ENCODE measurements around the gene MVB12B.

Gene MVB12B

DNA sequence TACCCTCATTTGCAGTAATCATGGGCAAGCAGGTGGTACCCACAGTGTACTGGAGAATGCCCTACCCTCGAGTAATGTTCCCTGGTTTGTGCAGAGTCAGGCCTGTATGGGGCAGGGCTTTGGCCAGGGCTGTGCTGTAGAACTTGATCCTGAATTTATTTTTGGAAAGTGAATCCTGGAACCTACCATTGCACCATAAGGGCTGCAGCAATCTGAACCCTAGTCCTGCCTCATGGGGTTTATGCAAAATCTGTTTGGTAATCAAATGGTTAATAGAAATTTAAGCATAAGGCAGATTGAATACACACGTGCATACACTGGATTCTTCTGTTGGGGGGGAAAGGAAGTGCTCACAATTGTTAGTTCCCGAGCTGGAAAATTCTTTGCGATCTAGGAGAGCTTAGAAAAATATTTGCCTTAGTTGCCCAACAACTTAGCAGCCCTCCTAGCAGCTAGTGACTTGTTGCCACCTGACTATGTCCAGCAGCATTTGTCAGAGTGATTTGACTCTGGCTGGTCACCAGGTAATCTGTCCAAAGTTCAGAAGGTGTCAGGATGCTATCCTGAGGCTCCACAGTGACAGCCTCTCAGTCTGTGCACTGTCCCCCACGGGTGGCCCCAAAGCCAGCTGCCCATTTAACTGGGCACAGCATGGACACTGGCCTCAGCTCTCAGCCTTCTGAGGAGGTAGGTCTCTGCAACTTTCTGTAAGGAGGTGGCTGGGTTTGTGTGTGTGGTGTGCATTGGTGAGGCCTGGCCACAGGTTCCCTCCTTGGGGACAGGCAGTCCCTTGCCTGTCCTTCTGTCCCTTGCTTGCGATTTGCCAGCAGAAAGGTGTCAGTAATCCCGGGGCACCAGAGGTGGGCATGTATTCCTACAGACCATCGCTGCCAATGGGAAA lies 8.3 kb downstream of the MVB12B start:
- H3K4me2 ChIP-seq: no peak overlapping the region
- H3K4me3 ChIP-seq: no peak overlapping the region
- H3K9ac ChIP-seq: no peak overlapping the region
- H3K36me3 ChIP-seq: 0 out of 22 replicates have a peak, but pooled peaks cover 0 to 3% (median 0%) of the 10 kb centered on the region in 11 experiments
- peaks cover 0 to 56% (median 0%) of the 10 kb centered on the region in 11 experiments; a peak in 5 of 22 replicates for H4K20me1 ChIP-seq
- no peaks in the 10 kb centered on the region for H3K9me3 ChIP-seq (replicated peaks in 1 of 11)
- H3K4me1 ChIP-seq: peaks cover 28 to 41% (median 34%) of the 10 kb centered on the region in 10 experiments
- TF ChIP-seq Cebpa-rat (IDR thresholded peaks at IDR 0.05): no peak
- H3K27me3 ChIP-seq: no peaks in the 10 kb centered on the region
- H3K27ac ChIP-seq: no peak overlapping the region

DNA sequence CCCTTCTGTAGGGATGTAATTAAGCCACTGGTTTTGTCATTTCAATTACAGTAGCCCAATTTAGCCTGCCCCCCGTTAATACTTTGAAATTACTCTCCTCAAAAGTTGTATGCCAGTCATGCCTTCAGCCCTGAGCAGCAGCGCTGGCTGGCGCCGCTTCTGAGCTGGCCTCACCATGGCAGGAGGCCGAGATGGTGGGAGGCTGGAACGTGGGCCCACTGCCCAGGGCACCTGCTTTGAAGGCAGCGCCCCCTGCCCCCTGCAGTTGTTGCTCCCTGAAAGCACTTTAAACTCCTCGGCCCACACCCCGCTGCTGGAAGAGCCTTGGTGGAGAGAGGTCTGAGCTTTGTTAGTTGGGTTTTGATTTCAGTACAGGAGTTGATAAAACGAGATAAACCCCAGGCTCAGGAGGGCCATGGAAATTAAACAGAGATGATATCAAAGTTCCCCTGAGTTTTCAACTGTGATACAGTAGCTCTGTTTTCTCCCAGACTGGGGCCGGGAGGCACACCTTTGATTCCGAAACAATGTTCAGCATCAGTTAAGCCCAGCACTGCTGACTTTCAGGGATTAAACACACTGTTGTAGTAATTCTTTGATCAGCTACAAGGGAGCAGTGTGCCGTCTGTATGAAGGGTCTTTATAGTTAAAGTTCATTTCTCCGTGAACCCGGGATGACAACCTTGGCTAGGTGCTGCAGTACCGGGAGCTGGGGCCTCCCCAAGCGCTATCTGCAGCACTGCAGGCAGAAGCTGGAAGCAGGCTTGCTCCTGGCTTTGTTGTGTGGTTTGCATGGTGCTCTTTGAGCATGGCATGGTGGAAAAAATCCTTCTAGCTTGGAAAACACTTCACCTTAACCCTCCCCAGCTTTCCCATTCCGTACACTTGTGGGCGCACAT lies 9.5 kb downstream of the MVB12B start:
- TF ChIP-seq Cebpa-rat (IDR thresholded peaks at IDR 0.05): no peak
- peaks cover 23 to 36% (median 33%) of the 10 kb centered on the region in 10 experiments for H3K4me1 ChIP-seq
- peak overlapping the region in 3 of 11 experiments; percentile 20 to 75 (median 57); a peak in 5 of 22 replicates for H3K4me2 ChIP-seq
- no peak overlapping the region for H3K27ac ChIP-seq
- no peak overlapping the region for H3K4me3 ChIP-seq
- no peak overlapping the region for H3K9ac ChIP-seq
- H3K27me3 ChIP-seq: no peaks in the 10 kb centered on the region
- no peaks in the 10 kb centered on the region for H3K9me3 ChIP-seq (replicated peaks in 1 of 11)
- H4K20me1 ChIP-seq: peaks cover 0 to 46% (median 0%) of the 10 kb centered on the region in 11 experiments; a peak in 5 of 22 replicates
- H3K36me3 ChIP-seq: peaks cover 0 to 14% (median 3%) of the 10 kb centered on the region in 11 experiments; a peak in 8 of 22 replicates

- Histone ChIP-seq H3K4me1 (peaks cover 25 to 37% (median 32%) of the 10 kb centered on the region in 10 experiments), H3K27me3 (no peaks in the 10 kb centered on the region), H3K9me3 (replicated peaks in 1 of 11) (no peaks in the 10 kb centered on the region), H4K20me1 (peaks cover 0 to 43% (median 0%) of the 10 kb centered on the region in 11 experiments; a peak in 5 of 22 replicates), H3K36me3 (peaks cover 0 to 21% (median 4%) of the 10 kb centered on the region in 11 experiments; a peak in 8 of 22 replicates), H3K9ac (no peak overlapping the region), H3K4me3 (no peak overlapping the region), H3K4me2 (peak overlapping the region in 5 of 11 experiments; percentile 14 to 75 (median 26); a peak in 8 of 22 replicates), H3K27ac (no peak overlapping the region)
- no peak for TF ChIP-seq Cebpa-rat (IDR thresholded peaks at IDR 0.05)
Measured at GRCh38 chr9:126336736-126337325, 10.2 kb downstream of the MVB12B start.

DNA sequence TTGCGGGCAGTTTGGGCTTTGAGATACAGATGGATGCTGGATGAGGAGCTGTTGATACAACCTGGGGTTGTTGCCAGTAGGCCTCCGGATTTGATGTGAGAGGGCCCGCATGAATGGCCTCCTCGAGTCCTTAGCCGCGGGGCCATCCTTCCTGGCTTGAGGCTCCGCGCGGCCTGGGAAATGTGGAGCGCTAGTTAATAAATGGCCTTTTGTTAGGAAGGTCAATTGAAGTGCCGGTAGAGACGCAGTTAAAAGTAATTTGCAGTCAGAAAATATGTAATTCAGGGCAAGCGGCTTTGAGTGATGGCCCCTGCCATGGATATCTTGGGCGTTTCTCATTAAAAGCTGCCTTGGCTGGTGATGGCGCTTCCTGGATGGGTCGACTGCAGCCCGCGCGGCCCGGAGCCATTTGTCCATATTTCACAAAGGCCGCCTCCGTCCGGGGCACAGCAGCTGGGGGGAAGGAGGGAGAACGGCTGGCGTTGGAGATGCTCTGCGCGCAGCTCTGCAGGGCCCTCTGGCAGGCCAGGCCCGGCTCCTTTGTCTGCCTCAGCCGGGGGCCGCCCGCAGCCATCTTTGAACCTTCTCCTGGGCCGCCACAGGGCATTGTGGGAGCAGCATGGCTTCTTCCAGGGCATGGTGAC lies 11.2 kb downstream of the MVB12B start:
- peak overlapping the region in 1 of 11 experiments; percentile 30; a peak in 1 of 22 replicates for H3K27ac ChIP-seq
- H3K4me1 ChIP-seq: peaks cover 27 to 39% (median 33%) of the 10 kb centered on the region in 10 experiments
- H3K4me3 ChIP-seq: no peak overlapping the region
- no peak overlapping the region for H3K9ac ChIP-seq
- H3K36me3 ChIP-seq: peaks cover 0 to 29% (median 4%) of the 10 kb centered on the region in 11 experiments; a peak in 8 of 22 replicates
- TF ChIP-seq Cebpa-rat (IDR thresholded peaks at IDR 0.05): no peak
- H3K27me3 ChIP-seq: no peaks in the 10 kb centered on the region
- peak overlapping the region in 6 of 11 experiments; percentile 15 to 69 (median 62); a peak in 6 of 22 replicates for H3K4me2 ChIP-seq
- no peaks in the 10 kb centered on the region for H3K9me3 ChIP-seq (replicated peaks in 1 of 11)
- H4K20me1 ChIP-seq: peaks cover 0 to 38% (median 0%) of the 10 kb centered on the region in 11 experiments; a peak in 5 of 22 replicates

GRCh38 chr9:126338945-126339344 lies 12.3 kb downstream of the MVB12B start:
- no peak for TF ChIP-seq Cebpa-rat (IDR thresholded peaks at IDR 0.05)
- H3K27ac ChIP-seq: no peak overlapping the region
- peaks cover 0 to 34% (median 0%) of the 10 kb centered on the region in 11 experiments; a peak in 5 of 22 replicates for H4K20me1 ChIP-seq
- H3K9me3 ChIP-seq (replicated peaks in 1 of 11): no peaks in the 10 kb centered on the region
- no peaks in the 10 kb centered on the region for H3K27me3 ChIP-seq
- no peak overlapping the region for H3K4me3 ChIP-seq
- H3K36me3 ChIP-seq: peaks cover 0 to 30% (median 5%) of the 10 kb centered on the region in 11 experiments; a peak in 10 of 22 replicates
- peak overlapping the region; percentile 42 to 73 (median 64) for H3K4me2 ChIP-seq
- H3K4me1 ChIP-seq: peaks cover 27 to 39% (median 33%) of the 10 kb centered on the region in 10 experiments
- H3K9ac ChIP-seq: peak overlapping the region in 3 of 11 experiments; percentile 2 to 22 (median 18); a peak in 2 of 22 replicates

DNA sequence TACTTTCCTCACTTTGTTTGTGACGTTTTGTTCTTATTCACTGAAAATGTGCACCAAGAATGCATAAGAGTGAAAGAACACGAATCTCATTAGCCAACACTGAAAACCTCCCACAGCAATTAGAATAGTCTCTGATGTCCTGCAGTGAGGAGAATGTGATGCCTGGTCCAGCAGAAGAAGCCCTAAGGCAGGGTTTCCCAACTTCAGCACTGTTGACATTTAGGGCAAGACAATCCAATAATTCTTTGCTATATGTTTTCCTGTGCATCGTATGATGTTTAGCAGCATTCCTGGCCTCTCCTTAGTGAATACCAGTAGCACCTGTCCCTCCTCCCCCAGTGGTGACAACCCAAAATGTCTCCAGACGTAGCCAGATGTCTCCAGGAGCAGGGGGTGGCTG lies 14.8 kb downstream of the MVB12B start:
- Histone ChIP-seq H3K4me1 (peaks cover 27 to 43% (median 35%) of the 10 kb centered on the region in 10 experiments), H3K9me3 (replicated peaks in 1 of 11) (no peaks in the 10 kb centered on the region), H3K4me2 (peak overlapping the region in 8 of 11 experiments; percentile 4 to 41 (median 19); a peak in 10 of 22 replicates), H3K36me3 (peaks cover 0 to 38% (median 17%) of the 10 kb centered on the region in 11 experiments; a peak in 15 of 22 replicates), H3K9ac (no peak overlapping the region), H4K20me1 (peaks cover 0 to 17% (median 0%) of the 10 kb centered on the region in 11 experiments; a peak in 4 of 22 replicates), H3K27ac (no peak overlapping the region), H3K4me3 (no peak overlapping the region), H3K27me3 (no peaks in the 10 kb centered on the region)
- TF ChIP-seq Cebpa-rat (IDR thresholded peaks at IDR 0.05): no peak

GRCh38 chr9:126341902-126342301 lies 15.3 kb downstream of the MVB12B start:
- Histone ChIP-seq H3K27ac (no peak overlapping the region), H3K4me3 (no peak overlapping the region)

More at GRCh38 chr9:126341902-126342301, 15.3 kb downstream of the MVB12B start:
- no peaks in the 10 kb centered on the region for H3K9me3 ChIP-seq (replicated peaks in 1 of 11)
- H4K20me1 ChIP-seq: peaks cover 0 to 12% (median 0%) of the 10 kb centered on the region in 11 experiments; a peak in 3 of 22 replicates
- no peak for TF ChIP-seq Cebpa-rat (IDR thresholded peaks at IDR 0.05)
- peaks cover 0 to 38% (median 17%) of the 10 kb centered on the region in 11 experiments; a peak in 15 of 22 replicates for H3K36me3 ChIP-seq
- peak overlapping the region in 8 of 11 experiments; percentile 4 to 41 (median 22); a peak in 11 of 22 replicates for H3K4me2 ChIP-seq
- no peaks in the 10 kb centered on the region for H3K27me3 ChIP-seq
- H3K4me1 ChIP-seq: peaks cover 27 to 48% (median 37%) of the 10 kb centered on the region in 10 experiments
- H3K9ac ChIP-seq: no peak overlapping the region
